K562 (cell line): ENCODE measurements around the gene NTN3. TPM values are rescaled to one million over a fixed set of nuclear protein-coding genes. Genes with fewer than 3 reads are reported as not detected.

Experiments used
- ARID2 ChIP-seq: fragments of 450-650 bp; IDR thresholded peaks from 2 replicates; pipeline ENCODE4 v1.6.1; 2017; ENCODE audit warnings: antibody characterized with exemption, mild to moderate bottlenecking
- BHLHE40 ChIP-seq: IDR thresholded peaks from 2 replicates; pipeline ENCODE4 v1.6.1; 2011; ENCODE audit warnings: low read length, improper control_type of control experiment
- BRD9 ChIP-seq: fragments of 450-650 bp; IDR thresholded peaks from 2 replicates; pipeline ENCODE4 v1.6.1; 2018; ENCODE audit warnings: low read depth; ENCODE audit not compliant: partially characterized antibody
- CCAR2 ChIP-seq: fragments of 200-400 bp; formaldehyde crosslinking; IDR thresholded peaks from 2 replicates; pipeline ENCODE4 v1.6.1; 2017; ENCODE audit warnings: mild to moderate bottlenecking, low read depth, low read length
- FIP1L1 ChIP-seq: fragments of 200-400 bp; formaldehyde crosslinking; IDR thresholded peaks from 2 replicates; pipeline ENCODE4 v1.6.1; 2018; ENCODE audit warnings: mild to moderate bottlenecking, low read depth, low read length; ENCODE audit not compliant: poor library complexity, severe bottlenecking
- FOXA1 ChIP-seq: fragments of 450-650 bp; IDR thresholded peaks from 2 replicates; pipeline ENCODE4 v1.6.1; 2016; ENCODE audit warnings: mild to moderate bottlenecking, borderline replicate concordance
- GABPA ChIP-seq: fragments of 200-800 bp; sonication (Bioruptor generic); conservative IDR thresholded peaks from 2 replicates; pipeline ENCODE4 v1.6.1; 2016; ENCODE audit warnings: low read depth, missing genetic modification characterization, missing compliant biosample characterization
- GABPB2 ChIP-seq: fragments of 250-450 bp; sonication (Bioruptor Pico); conservative IDR thresholded peaks from 2 replicates; pipeline ENCODE4 v1.5.1; 2021; ENCODE audit warnings: mild to moderate bottlenecking
- GTF2E2 ChIP-seq: fragments of 200-800 bp; sonication (Bioruptor generic); IDR thresholded peaks from 2 replicates; pipeline ENCODE4 v1.6.1; 2016; ENCODE audit warnings: missing genetic modification characterization, missing compliant biosample characterization
- HINFP ChIP-seq: fragments of 450-650 bp; conservative IDR thresholded peaks from 2 replicates; pipeline ENCODE4 v1.6.1; 2016; ENCODE audit warnings: missing genetic modification characterization, low read depth, mild to moderate bottlenecking, control low read depth, missing compliant biosample characterization
- KDM1A ChIP-seq, 2 experiments: fragments of 450-650 bp; IDR thresholded peaks; 2 replicates each; pipeline ENCODE4 v1.6.1; 2016; ENCODE audit warnings: mild to moderate bottlenecking in 2 of 2
- MEIS2 ChIP-seq: fragments of 450-650 bp; IDR thresholded peaks from 2 replicates; pipeline ENCODE4 v1.6.1; 2014; ENCODE audit warnings: mild to moderate bottlenecking; ENCODE audit not compliant: partially characterized antibody
- NBN ChIP-seq: fragments of 450-650 bp; IDR thresholded peaks from 2 replicates; pipeline ENCODE4 v1.6.1; 2016; ENCODE audit warnings: low read depth, mild to moderate bottlenecking
- NELFE ChIP-seq: IDR thresholded peaks from 2 replicates; pipeline ENCODE4 v1.6.1; 2011; ENCODE audit warnings: mild to moderate bottlenecking; ENCODE audit not compliant: insufficient read depth, insufficient read length
- NKRF ChIP-seq: fragments of 450-650 bp; IDR thresholded peaks from 2 replicates; pipeline ENCODE4 v1.6.1; 2016; ENCODE audit warnings: borderline replicate concordance
- PKNOX1 ChIP-seq: fragments of 450-650 bp; IDR thresholded peaks from 2 replicates; pipeline ENCODE4 v1.6.1; 2016
- PTBP1 ChIP-seq: fragments of 200-400 bp; formaldehyde crosslinking; IDR thresholded peaks from 2 replicates; pipeline ENCODE4 v1.6.1; 2017; ENCODE audit warnings: low read depth, low read length
- PTTG1 ChIP-seq: fragments of 450-650 bp; IDR thresholded peaks from 2 replicates; pipeline ENCODE4 v1.6.1; 2016; ENCODE audit warnings: low read depth, mild to moderate bottlenecking, missing genetic modification characterization, missing compliant biosample characterization
- RBM15 ChIP-seq: fragments of 200-400 bp; formaldehyde crosslinking; IDR thresholded peaks from 2 replicates; pipeline ENCODE4 v1.6.1; 2018; ENCODE audit warnings: mild to moderate bottlenecking, low read length, moderate library complexity; ENCODE audit not compliant: insufficient read depth
- SUPT5H ChIP-seq: fragments of 450-650 bp; IDR thresholded peaks from 2 replicates; pipeline ENCODE4 v1.6.1; 2016
- U2AF1 ChIP-seq: fragments of 200-400 bp; formaldehyde crosslinking; optimal IDR thresholded peaks from 2 replicates; pipeline ENCODE3; 2017; ENCODE audit warnings: mild to moderate bottlenecking, low read depth, low read length, moderate library complexity
- ZNF212 ChIP-seq: fragments of 450-650 bp; formaldehyde crosslinking; IDR thresholded peaks from 2 replicates; pipeline ENCODE4 v1.4.0; 2020; ENCODE audit warnings: mild to moderate bottlenecking
- ZNF23 ChIP-seq: fragments of 250-450 bp; sonication (Bioruptor Pico); IDR thresholded peaks from 2 replicates; pipeline ENCODE4 v1.4.0; 2020; ENCODE audit warnings: mild to moderate bottlenecking
- ZNF277 ChIP-seq: fragments of 250-450 bp; sonication (Bioruptor Pico); IDR thresholded peaks from 2 replicates; pipeline ENCODE4 v1.8.0; 2022; ENCODE audit warnings: inconsistent platforms, mild to moderate bottlenecking, moderate library complexity, borderline replicate concordance
- polyA plus RNA-seq, 8 experiments: library from polyadenylated mRNA; depleted of rRNA in 4 of 8; stranded (reverse) in 5 of 8; unstranded in 3 of 8; fragments of >200 nt; fragmentation: Nextera tagmentation in 2 of 8; fragmentation: Illumina TruSeq in 1 of 8; extraction: Ambion mirVana in 2 of 8; extraction: Trizol in 1 of 8; gene quantifications; 2 replicates each; pipeline versions ENCODE4 v1.2.1 to v1.2.3, GENCODE V29; 2011 to 2014; ENCODE audit warnings: inconsistent platforms in 1 of 8, missing spikeins in 1 of 8
- total RNA-seq, 7 experiments: library from RNA; depleted of rRNA in 6 of 7; stranded (reverse); fragments of >200 nt in 6 of 7; fragmentation: Illumina TruSeq in 2 of 7; extraction: Trizol in 2 of 7; gene quantifications; 2 replicates each; pipeline versions ENCODE4 v1.2.1 to v1.2.3, GENCODE V29; 2011 to 2021; ENCODE audit warnings: low replicate concordance in 1 of 7

NTN3 gene
- total and polyA plus RNA-seq, 9 of the 15 experiments (the other 6 are each of a cell fraction or from before 2014, with no cell fraction given): not detected

GRCh38 chr16:2474877-2475412 lies 3.8 kb downstream of the NTN3 start, which contains the start of gene TBC1D24 (continued):
- TF ChIP-seq PKNOX1: no peak
- no peak for TF ChIP-seq BRD9
- peak; percentile 79 for TF ChIP-seq BHLHE40
- TF ChIP-seq PTBP1: no peak
- no peak for TF ChIP-seq NBN
- peak; percentile 71; the same call in 1 of the 2 replicates for TF ChIP-seq GABPA (tag)
- TF ChIP-seq GABPB2 (CRISPR knock-in tag): no peak
- TF ChIP-seq PTTG1 (tag): no peak
- no peak for TF ChIP-seq NELFE
- no peak for TF ChIP-seq HINFP (tag)
- TF ChIP-seq SUPT5H: no peak; the same call in none of the 2 replicates
- TF ChIP-seq FIP1L1: no peak
- no peak for TF ChIP-seq CCAR2
- TF ChIP-seq U2AF1: no peak
- no peak for TF ChIP-seq RBM15
- no peak for TF ChIP-seq FOXA1
- TF ChIP-seq KDM1A (IDR thresholded peaks at IDR 0.05): no peak
- no peak for TF ChIP-seq ARID2
- no peak for TF ChIP-seq ZNF277
- TF ChIP-seq ZNF23 (CRISPR knock-in tag): no peak
- TF ChIP-seq GTF2E2 (tag): no peak
- TF ChIP-seq NKRF: no peak
- no peak; the same call in 1 of the 2 replicates for TF ChIP-seq ZNF212 (CRISPR knock-in tag)
- TF ChIP-seq MEIS2: peak; percentile 74
